GM19452 (cell line): ENCODE measurements around the gene TANK.
"Not testable (repeated sequence)": the region's sequence is repeated elsewhere in the genome, so short reads cannot be mapped to it uniquely, and the experiment has no call there.

Source experiments
- ATAC-seq: cut with Tn5 transposase; IDR thresholded peaks from one replicate; pipeline ENCODE4 v1.9.1; 2021; ENCODE audit not compliant: unreplicated experiment

Gene TANK

GRCh38 chr2:161269111-161269510 is 108.9 kb downstream of the TANK start:
- ATAC-seq, result no peak

GRCh38 chr2:161273038-161273760 is 113.0 kb downstream of the TANK start:
- ATAC-seq, result peak; percentile 77

- not testable (repeated sequence) for ATAC-seq
Observed at GRCh38 chr2:161278564-161279229, 118.5 kb downstream of the TANK start.

- ATAC-seq, result not testable (repeated sequence)
Observed at GRCh38 chr2:161279230-161279815, 119.1 kb downstream of the TANK start.

- not testable (repeated sequence) for ATAC-seq
Observed at GRCh38 chr2:161280906-161281323, 120.7 kb downstream of the TANK start.

- not testable (repeated sequence) for ATAC-seq
Observed at GRCh38 chr2:161281615-161282310, 121.5 kb downstream of the TANK start.

GRCh38 chr2:161282311-161282644 is 122.0 kb downstream of the TANK start:
- ATAC-seq, result not testable (repeated sequence)

GRCh38 chr2:161283926-161284325 is 123.7 kb downstream of the TANK start:
- no peak for ATAC-seq
